Skeletal muscle satellite cell (primary cell): ENCODE data around the gene STEAP4.

Experiments used
- H3K27me3 ChIP-seq: 2 replicates; pipeline ENCODE4 v1.7.0; 2013; ENCODE audit warnings: low read length; ENCODE audit not compliant: control insufficient read depth, insufficient read depth
- H3K36me3 ChIP-seq: 2 replicates; pipeline ENCODE4 v1.7.0; 2013; ENCODE audit warnings: mild to moderate bottlenecking, control low read depth, low read length; ENCODE audit not compliant: insufficient read depth
- H3K4me1 ChIP-seq: 2 replicates; pipeline ENCODE4 v1.7.0; 2013; ENCODE audit warnings: low read length; ENCODE audit not compliant: control insufficient read depth, insufficient read depth
- H3K4me2 ChIP-seq: 2 replicates; pipeline ENCODE4 v1.7.0; 2013; ENCODE audit warnings: mild to moderate bottlenecking, low read length
- H3K4me3 ChIP-seq: 2 replicates; pipeline ENCODE4 v1.7.0; 2013; ENCODE audit warnings: low read length
- H3K9ac ChIP-seq: 2 replicates; pipeline ENCODE4 v1.7.0; 2013; ENCODE audit warnings: mild to moderate bottlenecking, low read depth, low read length, moderate library complexity
- H3K9me3 ChIP-seq: replicated peaks from 2 replicates; pipeline ENCODE4 v1.7.0; 2013; ENCODE audit warnings: mild to moderate bottlenecking, control low read depth, low read length

The STEAP4 gene

GRCh38 chr7:88331322-88331721 is 24.6 kb upstream of the STEAP4 start:
- peaks cover 2% of the 10 kb centered on the region for H3K27me3 ChIP-seq
- H3K36me3 ChIP-seq, result no peaks in the 10 kb centered on the region
- H3K9me3 ChIP-seq, result no peaks in the 10 kb centered on the region
- H3K4me2 ChIP-seq, result no peak overlapping the region
- H3K4me1 ChIP-seq, result peaks cover 2% of the 10 kb centered on the region
- H3K4me3 ChIP-seq, result no peak overlapping the region
- H3K9ac ChIP-seq, result no peak overlapping the region

GRCh38 chr7:88329532-88330463 is 23.1 kb upstream of the STEAP4 start:
- no peak overlapping the region for H3K4me3 ChIP-seq
- no peak overlapping the region for H3K4me2 ChIP-seq
- H3K9me3 ChIP-seq, result no peaks in the 10 kb centered on the region
- peaks cover 2% of the 10 kb centered on the region for H3K4me1 ChIP-seq
- H3K36me3 ChIP-seq, result no peaks in the 10 kb centered on the region
- H3K27me3 ChIP-seq, result no peaks in the 10 kb centered on the region
- no peak overlapping the region for H3K9ac ChIP-seq

DNA sequence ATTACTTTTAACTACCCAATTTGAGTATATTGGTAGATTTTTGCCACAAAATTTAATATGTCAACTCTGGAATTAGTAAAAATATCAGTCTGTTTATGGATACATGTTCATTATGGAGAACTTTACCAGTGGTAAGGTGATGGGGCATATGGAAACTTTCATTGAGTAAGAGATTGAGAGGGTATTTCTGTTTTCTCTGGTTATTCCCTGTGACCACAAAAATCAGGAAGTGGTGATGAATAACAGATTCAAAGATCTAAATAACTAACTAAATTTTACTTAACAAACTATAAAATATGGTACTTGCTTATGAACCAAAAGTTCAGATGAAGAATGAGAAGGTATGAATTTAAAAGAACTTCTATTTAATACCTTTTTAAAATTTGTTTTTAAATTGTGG is 22.1 kb upstream of the STEAP4 start:
- H3K9ac ChIP-seq, result no peak overlapping the region
- no peaks in the 10 kb centered on the region for H3K9me3 ChIP-seq
- no peak overlapping the region for H3K4me2 ChIP-seq
- peaks cover 2% of the 10 kb centered on the region for H3K4me1 ChIP-seq
- H3K27me3 ChIP-seq, result no peaks in the 10 kb centered on the region
- H3K36me3 ChIP-seq, result no peaks in the 10 kb centered on the region
- H3K4me3 ChIP-seq, result no peak overlapping the region

DNA sequence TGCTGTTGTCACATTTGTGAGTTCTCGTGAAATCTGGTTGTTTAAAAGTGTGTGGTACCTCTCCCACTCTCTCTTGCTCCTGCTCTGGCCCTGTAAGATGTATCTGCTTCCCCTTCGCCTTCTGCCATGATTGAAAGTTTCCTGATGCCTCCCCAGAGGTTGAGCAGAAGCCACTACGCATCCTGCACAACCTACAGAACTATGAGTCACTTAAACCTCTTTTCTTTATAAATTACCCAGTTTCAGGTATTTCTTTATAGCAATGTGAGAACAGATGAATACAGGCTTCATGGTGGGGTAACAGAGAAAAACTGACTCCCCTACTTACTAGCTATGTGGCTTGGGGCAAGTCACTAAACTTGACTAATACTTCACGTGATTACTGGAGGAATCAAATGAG is 18.0 kb upstream of the STEAP4 start:
- Histone ChIP-seq H3K4me1 (peaks cover 2% of the 10 kb centered on the region), H3K9me3 (no peaks in the 10 kb centered on the region), H3K4me3 (no peak overlapping the region), H3K9ac (no peak overlapping the region), H3K36me3 (no peaks in the 10 kb centered on the region), H3K27me3 (no peaks in the 10 kb centered on the region), H3K4me2 (no peak overlapping the region)

- Histone ChIP-seq H3K9ac (no peak overlapping the region), H3K4me2 (no peak overlapping the region), H3K4me3 (no peak overlapping the region), H3K27me3 (no peaks in the 10 kb centered on the region), H3K4me1 (no peaks in the 10 kb centered on the region), H3K9me3 (no peaks in the 10 kb centered on the region), H3K36me3 (no peaks in the 10 kb centered on the region)
Observed at GRCh38 chr7:88322151-88322550, 15.5 kb upstream of the STEAP4 start.

DNA sequence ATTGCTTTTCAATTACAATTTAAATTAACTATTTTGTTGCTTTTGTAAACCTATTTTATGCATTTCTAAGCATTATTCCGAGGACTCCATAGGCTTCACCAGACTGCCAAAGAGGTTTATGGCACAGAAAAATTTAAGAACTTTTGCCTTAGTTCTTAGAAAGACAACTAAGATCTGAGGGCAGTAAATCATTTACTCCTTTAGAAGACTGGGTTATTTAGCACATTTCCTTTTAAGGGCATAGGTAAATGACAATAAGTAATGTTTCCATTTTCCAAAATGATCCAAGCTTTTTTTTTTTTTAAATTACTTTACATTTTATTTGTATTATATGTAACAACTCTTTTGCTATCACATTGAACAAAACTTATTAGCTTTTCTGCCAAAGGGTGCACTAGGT is 15.0 kb upstream of the STEAP4 start:
- Histone ChIP-seq H3K36me3 (no peaks in the 10 kb centered on the region), H3K4me2 (no peak overlapping the region), H3K4me3 (no peak overlapping the region), H3K27me3 (no peaks in the 10 kb centered on the region), H3K4me1 (no peaks in the 10 kb centered on the region), H3K9ac (no peak overlapping the region), H3K9me3 (no peaks in the 10 kb centered on the region)

DNA sequence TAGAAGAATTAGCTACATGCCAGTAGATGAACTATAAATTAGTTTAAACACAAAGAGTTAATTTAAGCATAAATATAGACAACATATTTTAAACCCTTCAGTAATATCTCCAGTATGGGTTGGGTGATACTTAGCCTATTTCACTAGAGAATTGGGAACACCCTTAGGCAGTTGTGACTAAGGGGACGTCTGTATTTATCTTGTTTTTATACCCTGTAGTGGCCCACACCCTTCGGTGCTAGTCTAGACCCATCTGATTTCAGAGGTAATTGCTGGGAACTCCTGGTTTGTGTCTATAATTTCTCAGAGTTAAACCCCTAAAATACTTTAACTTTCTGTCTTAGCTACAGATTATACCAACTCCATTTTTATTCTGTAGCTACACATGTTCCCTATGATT is 11.5 kb upstream of the STEAP4 start:
- Histone ChIP-seq H3K9me3 (no peaks in the 10 kb centered on the region), H3K4me3 (no peak overlapping the region), H3K36me3 (no peaks in the 10 kb centered on the region), H3K27me3 (no peaks in the 10 kb centered on the region), H3K4me2 (no peak overlapping the region), H3K9ac (no peak overlapping the region), H3K4me1 (no peaks in the 10 kb centered on the region)

GRCh38 chr7:88317422-88317821 is 10.7 kb upstream of the STEAP4 start:
- no peak overlapping the region for H3K9ac ChIP-seq
- H3K27me3 ChIP-seq, result no peaks in the 10 kb centered on the region
- H3K4me2 ChIP-seq, result no peak overlapping the region
- H3K36me3 ChIP-seq, result no peaks in the 10 kb centered on the region
- no peak overlapping the region for H3K4me3 ChIP-seq
- H3K9me3 ChIP-seq, result no peaks in the 10 kb centered on the region
- peaks cover 2% of the 10 kb centered on the region for H3K4me1 ChIP-seq

DNA sequence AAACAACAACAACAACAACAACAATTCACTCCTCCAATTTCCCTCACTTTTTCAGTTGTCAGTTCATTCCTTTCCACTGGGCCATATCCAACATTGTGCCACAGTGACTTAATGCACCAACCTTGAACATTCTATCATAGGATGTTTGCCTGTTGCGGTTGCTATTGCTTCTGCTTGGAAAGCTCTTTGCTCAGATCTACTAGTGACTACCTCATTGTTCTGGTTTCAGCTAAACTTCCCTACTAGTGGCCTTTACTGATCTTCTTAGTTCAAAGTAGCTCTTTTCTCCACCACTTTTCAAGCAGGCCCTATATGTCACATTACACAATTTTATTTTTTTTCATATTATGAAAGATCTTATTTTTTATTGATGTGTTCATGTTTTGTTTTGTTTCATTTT is 9.8 kb upstream of the STEAP4 start:
- H3K9me3 ChIP-seq, result no peaks in the 10 kb centered on the region
- H3K4me3 ChIP-seq, result no peak overlapping the region
- H3K27me3 ChIP-seq, result no peaks in the 10 kb centered on the region
- no peak overlapping the region for H3K4me2 ChIP-seq
- H3K9ac ChIP-seq, result no peak overlapping the region
- H3K36me3 ChIP-seq, result no peaks in the 10 kb centered on the region
- H3K4me1 ChIP-seq, result peaks cover 11% of the 10 kb centered on the region

DNA sequence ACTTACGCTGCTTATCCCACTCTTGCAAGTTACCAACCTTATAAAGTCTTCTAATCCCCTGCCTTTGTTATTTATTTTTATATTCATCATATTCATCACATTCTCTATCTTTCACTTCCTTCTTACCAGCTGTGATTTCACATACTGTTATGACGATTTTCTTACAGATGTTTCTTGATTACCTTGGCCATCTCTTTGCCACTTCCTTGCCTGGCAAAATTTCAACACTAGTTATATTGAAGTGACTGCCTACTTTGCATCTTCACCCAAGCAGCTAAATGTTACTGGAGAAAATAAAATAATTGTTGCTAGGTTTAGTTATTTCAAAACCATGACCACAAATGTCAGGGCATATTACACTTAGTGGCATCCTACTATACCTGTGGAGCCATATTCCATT is 8.8 kb upstream of the STEAP4 start:
- H3K27me3 ChIP-seq, result no peaks in the 10 kb centered on the region
- no peak overlapping the region for H3K4me2 ChIP-seq
- H3K9ac ChIP-seq, result no peak overlapping the region
- no peak overlapping the region for H3K4me3 ChIP-seq
- H3K9me3 ChIP-seq, result no peaks in the 10 kb centered on the region
- H3K36me3 ChIP-seq, result no peaks in the 10 kb centered on the region
- H3K4me1 ChIP-seq, result peaks cover 14% of the 10 kb centered on the region

- H3K4me3 ChIP-seq, result no peak overlapping the region
- no peaks in the 10 kb centered on the region for H3K27me3 ChIP-seq
- no peaks in the 10 kb centered on the region for H3K36me3 ChIP-seq
- H3K9me3 ChIP-seq, result no peaks in the 10 kb centered on the region
- H3K9ac ChIP-seq, result no peak overlapping the region
- no peak overlapping the region for H3K4me2 ChIP-seq
- peaks cover 22% of the 10 kb centered on the region for H3K4me1 ChIP-seq
Observed at GRCh38 chr7:88314061-88314491, 7.4 kb upstream of the STEAP4 start.

DNA sequence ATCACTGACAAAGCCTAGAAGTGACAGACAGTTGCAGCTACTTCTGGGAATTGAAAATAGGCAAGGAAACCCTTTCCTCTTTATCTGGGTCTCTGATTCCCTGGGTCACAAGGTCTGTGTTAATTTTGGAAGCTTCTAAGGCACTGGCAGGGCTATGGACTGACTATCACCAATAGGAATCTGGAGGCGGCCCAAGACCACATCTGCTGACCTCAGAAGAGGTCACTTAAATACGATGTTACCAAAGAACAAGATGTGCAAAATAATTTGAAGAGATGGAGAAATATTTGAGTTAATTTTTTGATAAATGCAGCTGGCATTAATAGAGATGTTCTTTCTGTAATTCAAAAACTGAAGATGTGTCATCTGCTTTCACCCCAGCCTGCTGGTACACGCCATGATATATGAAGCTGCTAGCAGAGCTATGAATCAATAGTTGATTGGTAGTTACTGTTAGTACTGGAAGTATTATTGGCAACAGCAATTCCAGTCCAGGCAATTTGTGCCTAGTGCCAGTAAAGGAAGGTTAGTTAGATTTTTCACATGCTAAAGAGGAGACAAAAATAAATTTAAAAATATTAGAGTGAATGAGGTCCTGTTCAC is 5.5 kb upstream of the STEAP4 start:
- Histone ChIP-seq H3K4me2 (peak overlapping the region; percentile 46), H3K4me1 (peaks cover 22% of the 10 kb centered on the region), H3K4me3 (no peak overlapping the region), H3K9me3 (no peaks in the 10 kb centered on the region), H3K36me3 (no peaks in the 10 kb centered on the region), H3K9ac (no peak overlapping the region), H3K27me3 (no peaks in the 10 kb centered on the region)
